SK-N-SH treated with all-trans-retinoic acid at 6 μM for 48 hours (cell line): ENCODE results near the gene EOMES.

Experiments used
- ATAC-seq: fragments of 200-7000 bp; cut with Tn5 transposase; 3 replicates; pipeline ENCODE4 v1.9.1; 2020; ENCODE audit warnings: mild to moderate bottlenecking, moderate library complexity
- ARNTL ChIP-seq: fragments of 450-650 bp; formaldehyde crosslinking; IDR thresholded peaks from 2 replicates; pipeline ENCODE4 v1.5.0; 2020; ENCODE audit warnings: low read depth, mild to moderate bottlenecking, moderate library complexity, borderline replicate concordance
- BACH2 ChIP-seq: fragments of 250-450 bp; sonication (Bioruptor Pico); IDR thresholded peaks from 2 replicates; pipeline ENCODE4 v1.9.0; 2021; ENCODE audit warnings: mild to moderate bottlenecking, borderline replicate concordance
- ISL1 ChIP-seq: fragments of 250-450 bp; sonication (Bioruptor Pico); IDR thresholded peaks from 2 replicates; pipeline ENCODE4 v2.1.2; 2022; ENCODE audit warnings: mild to moderate bottlenecking, moderate library complexity
- OSR1 ChIP-seq: fragments of 250-450 bp; sonication (Bioruptor Pico); IDR thresholded peaks from 2 replicates; pipeline ENCODE4 v1.8.0; 2022; ENCODE audit warnings: moderate library complexity, mild to moderate bottlenecking, inconsistent platforms
- PPARA ChIP-seq: fragments of 250-450 bp; sonication (Bioruptor Pico); IDR thresholded peaks from 2 replicates; pipeline ENCODE4 v1.5.0; 2020; ENCODE audit warnings: mild to moderate bottlenecking, borderline replicate concordance
- RARB ChIP-seq: fragments of 250-450 bp; sonication (Bioruptor Pico); IDR thresholded peaks from 2 replicates; pipeline ENCODE4 v1.8.0; 2021; ENCODE audit warnings: mild to moderate bottlenecking, moderate library complexity
- SNAI2 ChIP-seq: fragments of 250-450 bp; sonication (Bioruptor Pico); IDR thresholded peaks from 2 replicates; pipeline ENCODE4 v1.5.0; 2020; ENCODE audit warnings: mild to moderate bottlenecking, moderate library complexity
- ZC3H10 ChIP-seq: fragments of 250-450 bp; sonication (Bioruptor Pico); IDR thresholded peaks from 2 replicates; pipeline ENCODE4 v1.5.1; 2021; ENCODE audit warnings: mild to moderate bottlenecking, moderate library complexity
- ZFP3 ChIP-seq: fragments of 250-450 bp; sonication (Bioruptor Pico); IDR thresholded peaks from 2 replicates; pipeline ENCODE4 v1.5.0; 2020; ENCODE audit warnings: mild to moderate bottlenecking, moderate library complexity
- ZFP30 ChIP-seq: fragments of 450-650 bp; formaldehyde crosslinking; IDR thresholded peaks from 2 replicates; pipeline ENCODE4 v1.5.0; 2022; ENCODE audit warnings: mild to moderate bottlenecking, moderate library complexity
- ZNF565 ChIP-seq: fragments of 450-650 bp; formaldehyde crosslinking; conservative IDR thresholded peaks from 2 replicates; pipeline ENCODE4 v1.5.0; 2020; ENCODE audit warnings: low read depth, mild to moderate bottlenecking, moderate library complexity
- TF ChIP-seq, protein P1 (sequence below): fragments of 250-450 bp; sonication (Bioruptor Pico); IDR thresholded peaks from 2 replicates; pipeline ENCODE4 v1.5.1; 2020; ENCODE audit warnings: low read depth, mild to moderate bottlenecking, moderate library complexity

Gene EOMES

DNA sequence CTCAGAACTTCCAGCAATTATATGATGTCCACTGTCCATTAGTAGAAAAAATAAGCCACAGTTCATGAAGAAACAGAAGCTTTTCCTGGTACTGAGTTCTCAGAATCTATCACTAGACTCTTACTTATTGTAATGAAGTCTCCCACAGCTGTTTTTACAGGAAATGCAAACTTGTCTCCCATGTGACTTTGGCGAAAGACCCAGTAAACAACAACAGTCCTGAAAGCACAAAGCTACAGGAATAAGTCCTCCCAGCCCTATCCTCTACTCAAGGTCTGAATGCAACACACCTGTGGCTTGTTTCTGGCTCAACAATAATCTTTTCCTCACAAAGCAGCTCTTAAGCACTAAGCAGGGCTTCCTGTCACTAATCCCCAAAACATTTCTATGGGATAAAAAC lies 55.9 kb downstream of the EOMES start:
- TF ChIP-seq ZFP30 (CRISPR knock-in tag), result no peak
- TF ChIP-seq ISL1, result no peak
- no peak for TF ChIP-seq OSR1 (CRISPR knock-in tag)
- no peak for TF ChIP-seq SNAI2
- TF ChIP-seq, protein P1, sequence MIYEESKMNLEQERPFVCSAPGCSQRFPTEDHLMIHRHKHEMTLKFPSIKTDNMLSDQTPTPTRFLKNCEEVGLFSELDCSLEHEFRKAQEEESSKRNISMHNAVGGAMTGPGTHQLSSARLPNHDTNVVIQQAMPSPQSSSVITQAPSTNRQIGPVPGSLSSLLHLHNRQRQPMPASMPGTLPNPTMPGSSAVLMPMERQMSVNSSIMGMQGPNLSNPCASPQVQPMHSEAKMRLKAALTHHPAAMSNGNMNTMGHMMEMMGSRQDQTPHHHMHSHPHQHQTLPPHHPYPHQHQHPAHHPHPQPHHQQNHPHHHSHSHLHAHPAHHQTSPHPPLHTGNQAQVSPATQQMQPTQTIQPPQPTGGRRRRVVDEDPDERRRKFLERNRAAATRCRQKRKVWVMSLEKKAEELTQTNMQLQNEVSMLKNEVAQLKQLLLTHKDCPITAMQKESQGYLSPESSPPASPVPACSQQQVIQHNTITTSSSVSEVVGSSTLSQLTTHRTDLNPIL (CRISPR knock-in tag), result no peak
- TF ChIP-seq RARB (CRISPR knock-in tag), result no peak
- TF ChIP-seq PPARA (CRISPR knock-in tag), result no peak
- TF ChIP-seq BACH2, result no peak
- no peak for TF ChIP-seq ARNTL (CRISPR knock-in tag)
- no peak for TF ChIP-seq ZNF565 (CRISPR knock-in tag)
- TF ChIP-seq ZC3H10, result no peak
- TF ChIP-seq ZFP3 (CRISPR knock-in tag), result no peak
- no peak for ATAC-seq
